CD4-positive, alpha-beta T cell (primary cell): Measurements from ENCODE around the gene GAB3. TPM values are rescaled to one million over a fixed set of nuclear protein-coding genes. Genes with fewer than 3 reads are reported as not detected.

Source experiments
- ATAC-seq: fragments of 200-7000 bp; cut with Tn5 transposase; one replicate; pipeline ENCODE4 v1.10.0; 2022; ENCODE audit warnings: mild to moderate bottlenecking; ENCODE audit not compliant: poor library complexity
- CTCF ChIA-PET: fragments of 350-600 bp; sonication (Branson Sonifier 250); formaldehyde crosslinking; loops from one replicate; lab custom pipeline; 2021; ENCODE audit warnings: antibody characterized with exemption, inconsistent platforms; lab: Charles Lee
- POLR2A ChIA-PET: fragments of 350-600 bp; sonication (Branson Sonifier 250); formaldehyde crosslinking; loops from one replicate; lab custom pipeline; 2021; ENCODE audit warnings: antibody characterized with exemption, inconsistent platforms; lab: Charles Lee
- DNase-seq, 14 experiments: peaks; one replicate each; pipeline ENCODE4 v3.0.0-alpha.2; 2013 to 2020; ENCODE audit warnings: mixed read lengths in 2 of 14
- H3K27ac ChIP-seq, 2 donors: one replicate each; pipeline versions ENCODE4 v1.5.1 to v1.7.0; 2013; ENCODE audit warnings: low read length in 2 of 2, low read depth in 1 of 2, mild to moderate bottlenecking in 1 of 2
- H3K27me3 ChIP-seq, 2 experiments: 1 replicate in 1 of 2; 2 replicates in 1 of 2; pipeline versions ENCODE4 v1.6.1 to v1.7.0; 2013; ENCODE audit warnings: low read length in 2 of 2, control low read depth in 1 of 2, mild to moderate bottlenecking in 1 of 2, moderate library complexity in 1 of 2; ENCODE audit not compliant: insufficient read depth in 2 of 2, control insufficient read depth in 1 of 2
- H3K36me3 ChIP-seq: one replicate; pipeline ENCODE4 v1.6.1; 2013; ENCODE audit warnings: low read length, control low read depth; ENCODE audit not compliant: insufficient read depth
- H3K4me1 ChIP-seq: one replicate; pipeline ENCODE4 v1.6.1; 2013; ENCODE audit warnings: low read length, control low read depth; ENCODE audit not compliant: insufficient read depth
- H3K4me3 ChIP-seq: one replicate; pipeline ENCODE4 v1.5.1; 2013; ENCODE audit warnings: mild to moderate bottlenecking, low read length, moderate library complexity
- H3K9me3 ChIP-seq, 2 experiments: 1 replicate in 1 of 2; 2 replicates in 1 of 2; pipeline versions ENCODE4 v1.6.1 to v1.7.0; 2013; ENCODE audit warnings: low read length in 2 of 2, mild to moderate bottlenecking in 2 of 2, control low read depth in 1 of 2, moderate library complexity in 1 of 2; ENCODE audit not compliant: control insufficient read depth in 1 of 2, insufficient read depth in 1 of 2
- H3K27ac Mint-ChIP-seq: one replicate; pipeline ENCODE4 v1.8.0; 2020; ENCODE audit warnings: mixed read lengths
- H3K27me3 Mint-ChIP-seq: one replicate; pipeline ENCODE4 v1.8.0; 2021; ENCODE audit warnings: mixed read lengths
- H3K36me3 Mint-ChIP-seq: one replicate; pipeline ENCODE4 v1.8.0; 2021; ENCODE audit warnings: low read depth, mixed read lengths
- H3K4me1 Mint-ChIP-seq: one replicate; pipeline ENCODE4 v1.8.0; 2021; ENCODE audit warnings: low read depth, mixed read lengths
- H3K4me3 Mint-ChIP-seq: one replicate; pipeline ENCODE4 v1.8.0; 2020; ENCODE audit warnings: mild to moderate bottlenecking, mixed read lengths
- H3K9me3 Mint-ChIP-seq: one replicate; pipeline ENCODE4 v1.8.0; 2020; ENCODE audit warnings: mixed read lengths
- intact Hi-C, 2 experiments: fragments of 100-400 bp; cut with DNase I in 1 of 2; cut with micrococcal nuclease in 1 of 2; formaldehyde crosslinking; loops; one replicate each; pipeline versions ENCODE4 v1.15.1 to v1.9.0; 2023 to 2025; cut with DNase I, micrococcal nuclease
- polyA plus RNA-seq, 2 donors: library from polyadenylated mRNA; unstranded; fragments of 120-200 nt; gene quantifications; one replicate each; pipeline ENCODE4 v1.2.1, GENCODE V29; 2013
- total RNA-seq, 174 experiments: library from RNA in 2 of 174; stranded (reverse) in 2 of 174; gene quantifications; one replicate each; pipeline ENCODE4 v1.2.3 and lab custom pipeline; 2021 to 2026
- TF ChIP-seq, protein P1 (sequence below): fragments of 200-600 bp; IDR thresholded peaks from one replicate; pipeline ENCODE4 v1.8.0; 2022; ENCODE audit warnings: antibody characterized with exemption, mild to moderate bottlenecking

Gene GAB3, protein sequence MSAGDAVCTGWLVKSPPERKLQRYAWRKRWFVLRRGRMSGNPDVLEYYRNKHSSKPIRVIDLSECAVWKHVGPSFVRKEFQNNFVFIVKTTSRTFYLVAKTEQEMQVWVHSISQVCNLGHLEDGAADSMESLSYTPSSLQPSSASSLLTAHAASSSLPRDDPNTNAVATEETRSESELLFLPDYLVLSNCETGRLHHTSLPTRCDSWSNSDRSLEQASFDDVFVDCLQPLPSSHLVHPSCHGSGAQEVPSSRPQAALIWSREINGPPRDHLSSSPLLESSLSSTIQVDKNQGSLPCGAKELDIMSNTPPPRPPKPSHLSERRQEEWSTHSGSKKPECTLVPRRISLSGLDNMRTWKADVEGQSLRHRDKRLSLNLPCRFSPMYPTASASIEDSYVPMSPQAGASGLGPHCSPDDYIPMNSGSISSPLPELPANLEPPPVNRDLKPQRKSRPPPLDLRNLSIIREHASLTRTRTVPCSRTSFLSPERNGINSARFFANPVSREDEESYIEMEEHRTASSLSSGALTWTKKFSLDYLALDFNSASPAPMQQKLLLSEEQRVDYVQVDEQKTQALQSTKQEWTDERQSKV
- 1 to 10 TPM; 3.4 to 3.5 TPM for total RNA-seq
- polyA plus RNA-seq (2013, experiment 1 of 2), result 13.8 TPM
- polyA plus RNA-seq (2013, experiment 2 of 2), result 14.7 TPM
- total RNA-seq (lab: John Stamatoyannopoulos, UW), result 2.3 to 84.3 (median 27.5) reads per million in 172 experiments

DNA sequence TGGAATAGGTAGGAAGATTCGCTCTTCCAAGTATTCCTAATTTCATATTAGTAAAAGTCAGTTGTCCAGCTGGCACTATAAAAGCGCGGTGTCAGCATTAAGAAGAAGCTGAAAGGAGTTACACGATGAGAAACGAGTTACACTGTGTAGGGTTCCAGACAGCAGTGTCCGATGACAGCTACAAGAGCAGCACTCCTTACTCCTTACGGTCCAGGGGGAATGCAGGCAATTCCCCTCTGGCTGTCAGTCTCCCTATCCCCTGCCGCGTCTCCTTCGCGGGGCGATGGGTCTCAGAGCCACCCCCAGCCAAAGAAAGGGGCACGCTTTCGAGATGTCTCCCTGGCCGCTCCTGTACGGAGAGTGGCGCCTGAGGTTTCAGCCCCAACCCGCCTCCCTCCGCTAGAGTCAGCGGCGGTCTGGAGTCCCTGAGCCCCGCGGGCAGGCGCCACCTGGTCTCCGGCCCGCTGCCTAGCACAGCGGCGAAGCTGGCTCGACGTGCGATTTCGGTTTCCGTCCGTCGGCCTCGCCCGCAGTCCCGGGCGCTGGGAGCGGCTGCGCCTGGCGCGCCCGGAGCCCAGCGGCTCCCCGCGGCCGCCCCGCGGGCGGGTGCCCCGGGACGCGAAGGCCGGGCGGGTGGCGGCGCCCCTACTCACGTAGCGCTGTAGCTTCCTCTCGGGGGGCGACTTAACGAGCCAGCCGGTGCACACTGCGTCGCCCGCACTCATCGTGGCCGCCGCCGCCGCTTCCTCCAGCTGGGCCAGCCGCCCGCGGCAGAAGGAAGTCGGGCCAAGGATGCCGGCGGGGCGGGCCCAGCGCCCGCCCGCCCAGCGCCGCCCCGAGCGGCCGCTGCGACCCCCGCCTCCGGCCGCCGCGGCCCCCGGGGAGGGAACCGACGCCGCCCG lies at the start of gene GAB3:
Gene GAB3, minus strand, starts transcription at position 777 of the 902 bp plus-strand sequence. Its CDS starts 52 bp downstream, at position 725.
- intact Hi-C loops, result loop anchor here in 1 of 2 experiments (5.0 kb wide), 2 partner anchors 33 to 87 kb away; no protein-coding TSS in a partner anchor
- Mint-ChIP-seq H3K9me3 (no peaks in the 10 kb centered on the region), H3K27ac (peak within 1 kb of the TSS; percentile 80), H3K4me1 (peaks cover 30% of the 10 kb centered on the region), H3K27me3 (no peaks in the 10 kb centered on the region), H3K36me3 (peaks cover 6% of the 10 kb centered on the region), H3K4me3 (peak within 1 kb of the TSS; percentile 87)
- DNase-seq (peak in 11 of 14 experiments; percentile 11 to 73 (median 38)), ATAC-seq (peak; percentile 63)
- no peaks in the 10 kb centered on the region for H3K27me3 ChIP-seq
- H3K36me3 ChIP-seq, result no peaks in the 10 kb centered on the region
- POLR2A ChIA-PET, result interaction anchor here (0.7 to 4.9 kb wide), 9 partner anchors 11 to 54 kb away, joined by 3 to 58 read pairs (median 5); partner anchors contain the start of gene DKC1
- H3K27ac ChIP-seq, result peak within 1 kb of the TSS in 1 of 2 donors; percentile 29
- CTCF ChIA-PET, result interaction anchor here (0.7 to 2.3 kb wide), 4 partner anchors 16 to 38 kb away, joined by 3 to 9 read pairs (median 4); no protein-coding TSS in a partner anchor
- peak within 1 kb of the TSS; percentile 78 for H3K4me3 ChIP-seq
- H3K9me3 ChIP-seq, result peaks cover 0 to 2% of the 10 kb centered on the region in 2 experiments
- H3K4me1 ChIP-seq, result peaks cover 25% of the 10 kb centered on the region
- TF ChIP-seq, protein P1, sequence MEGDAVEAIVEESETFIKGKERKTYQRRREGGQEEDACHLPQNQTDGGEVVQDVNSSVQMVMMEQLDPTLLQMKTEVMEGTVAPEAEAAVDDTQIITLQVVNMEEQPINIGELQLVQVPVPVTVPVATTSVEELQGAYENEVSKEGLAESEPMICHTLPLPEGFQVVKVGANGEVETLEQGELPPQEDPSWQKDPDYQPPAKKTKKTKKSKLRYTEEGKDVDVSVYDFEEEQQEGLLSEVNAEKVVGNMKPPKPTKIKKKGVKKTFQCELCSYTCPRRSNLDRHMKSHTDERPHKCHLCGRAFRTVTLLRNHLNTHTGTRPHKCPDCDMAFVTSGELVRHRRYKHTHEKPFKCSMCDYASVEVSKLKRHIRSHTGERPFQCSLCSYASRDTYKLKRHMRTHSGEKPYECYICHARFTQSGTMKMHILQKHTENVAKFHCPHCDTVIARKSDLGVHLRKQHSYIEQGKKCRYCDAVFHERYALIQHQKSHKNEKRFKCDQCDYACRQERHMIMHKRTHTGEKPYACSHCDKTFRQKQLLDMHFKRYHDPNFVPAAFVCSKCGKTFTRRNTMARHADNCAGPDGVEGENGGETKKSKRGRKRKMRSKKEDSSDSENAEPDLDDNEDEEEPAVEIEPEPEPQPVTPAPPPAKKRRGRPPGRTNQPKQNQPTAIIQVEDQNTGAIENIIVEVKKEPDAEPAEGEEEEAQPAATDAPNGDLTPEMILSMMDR, result no peak

DNA sequence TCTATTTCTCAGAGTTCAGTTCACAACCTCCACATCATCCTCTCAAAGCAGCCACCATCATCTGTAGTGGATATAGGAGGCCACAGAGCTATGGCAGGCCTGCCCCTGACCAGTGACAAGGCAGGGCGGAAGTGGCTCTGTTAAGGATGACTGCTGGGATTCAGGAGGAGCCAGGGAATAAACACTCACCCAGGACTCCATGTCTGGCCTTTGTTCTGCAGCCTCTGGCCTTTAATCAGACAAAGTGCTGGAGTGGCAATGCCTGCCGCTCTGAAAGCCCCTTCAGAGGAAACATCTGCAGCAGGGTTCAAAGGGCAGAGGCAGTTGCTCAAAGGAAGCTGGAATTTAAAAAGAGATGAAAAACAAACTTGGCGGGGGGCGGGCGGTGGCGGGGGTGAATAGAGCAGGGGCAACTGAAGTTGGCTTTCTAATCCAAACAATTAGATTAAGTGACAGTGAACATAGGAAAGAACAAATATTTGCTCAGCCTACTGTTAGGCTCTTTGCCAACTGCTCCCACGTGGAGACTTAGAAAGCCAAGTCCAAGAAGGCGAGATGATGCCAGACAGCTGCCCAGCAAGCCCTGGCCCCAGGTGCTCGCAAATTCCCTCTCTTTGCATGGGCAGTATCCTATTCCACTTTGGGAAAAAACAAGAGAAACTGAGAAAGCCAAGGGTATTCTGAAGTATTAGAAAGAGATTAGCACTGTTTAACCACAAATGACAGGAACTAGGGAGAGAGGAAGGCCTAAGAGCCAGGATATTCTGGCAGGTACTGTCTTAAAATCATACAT lies 48.9 kb upstream of the GAB3 start:
- H3K4me1 ChIP-seq, result peaks cover 34% of the 10 kb centered on the region
- POLR2A ChIA-PET, result interaction anchor here (1.2 kb wide), 1 partner anchor 18 kb away, joined by 3 read pairs; no protein-coding TSS in a partner anchor

More for the DNA sequence above, 48.9 kb upstream of the GAB3 start:
- CTCF ChIA-PET, result no interaction called here
- H3K4me1 Mint-ChIP-seq, result peaks cover 57% of the 10 kb centered on the region
- intact Hi-C loops, result loop anchor here in 1 of 2 experiments (5.0 kb wide), 1 partner anchor 273 kb away; the partner anchor contains the start of genes BRCC3, CMC4 and MTCP1
- Histone ChIP-seq H3K27ac (no peak overlapping the region), H3K4me3 (no peak overlapping the region), H3K27me3 (no peaks in the 10 kb centered on the region), H3K9me3 (no peaks in the 10 kb centered on the region), H3K36me3 (no peaks in the 10 kb centered on the region)
- no peaks in the 10 kb centered on the region for H3K36me3 Mint-ChIP-seq
- no peak for DNase-seq
- H3K4me3 Mint-ChIP-seq, result peak overlapping the region; percentile 18
- TF ChIP-seq, protein P1, result no peak
- no peak overlapping the region for H3K27ac Mint-ChIP-seq
- no peaks in the 10 kb centered on the region for H3K27me3 Mint-ChIP-seq
- no peaks in the 10 kb centered on the region for H3K9me3 Mint-ChIP-seq
- no peak for ATAC-seq
